ENCODE measurements around the gene DCTN3. TPM values are rescaled to one million over a fixed set of nuclear protein-coding genes. Genes with fewer than 3 reads are reported as not detected.

DCTN3 gene
- polyA plus RNA-seq, 4 donors: 86.6 to 102 (median 94.2) TPM

GRCh38 chr9:34625186-34625486 lies 4.8 kb upstream of the DCTN3 start:
- DNase-seq (ENCODE audit: low read depth in 4 of 4, low spot score in 3 of 4): no peak

- no peak for DNase-seq (ENCODE audit: low read depth in 4 of 4, low spot score in 3 of 4)
These were observed 4.3 kb upstream of the DCTN3 start for GRCh38 chr9:34624475-34625185.

- DNase-seq (ENCODE audit: low read depth in 4 of 4, low spot score in 3 of 4): no peak
These were observed 3.3 kb upstream of the DCTN3 start for GRCh38 chr9:34623374-34624235.

GRCh38 chr9:34615132-34615531 lies 5.2 kb downstream of the DCTN3 start:
- DNase-seq (ENCODE audit: low read depth in 4 of 4, low spot score in 3 of 4): no peak

- peak in 2 of 4 donors; percentile 70 to 71 for DNase-seq (ENCODE audit: low read depth in 4 of 4, low spot score in 3 of 4)
These were observed 7.4 kb downstream of the DCTN3 start for GRCh38 chr9:34612788-34613390.

DNA sequence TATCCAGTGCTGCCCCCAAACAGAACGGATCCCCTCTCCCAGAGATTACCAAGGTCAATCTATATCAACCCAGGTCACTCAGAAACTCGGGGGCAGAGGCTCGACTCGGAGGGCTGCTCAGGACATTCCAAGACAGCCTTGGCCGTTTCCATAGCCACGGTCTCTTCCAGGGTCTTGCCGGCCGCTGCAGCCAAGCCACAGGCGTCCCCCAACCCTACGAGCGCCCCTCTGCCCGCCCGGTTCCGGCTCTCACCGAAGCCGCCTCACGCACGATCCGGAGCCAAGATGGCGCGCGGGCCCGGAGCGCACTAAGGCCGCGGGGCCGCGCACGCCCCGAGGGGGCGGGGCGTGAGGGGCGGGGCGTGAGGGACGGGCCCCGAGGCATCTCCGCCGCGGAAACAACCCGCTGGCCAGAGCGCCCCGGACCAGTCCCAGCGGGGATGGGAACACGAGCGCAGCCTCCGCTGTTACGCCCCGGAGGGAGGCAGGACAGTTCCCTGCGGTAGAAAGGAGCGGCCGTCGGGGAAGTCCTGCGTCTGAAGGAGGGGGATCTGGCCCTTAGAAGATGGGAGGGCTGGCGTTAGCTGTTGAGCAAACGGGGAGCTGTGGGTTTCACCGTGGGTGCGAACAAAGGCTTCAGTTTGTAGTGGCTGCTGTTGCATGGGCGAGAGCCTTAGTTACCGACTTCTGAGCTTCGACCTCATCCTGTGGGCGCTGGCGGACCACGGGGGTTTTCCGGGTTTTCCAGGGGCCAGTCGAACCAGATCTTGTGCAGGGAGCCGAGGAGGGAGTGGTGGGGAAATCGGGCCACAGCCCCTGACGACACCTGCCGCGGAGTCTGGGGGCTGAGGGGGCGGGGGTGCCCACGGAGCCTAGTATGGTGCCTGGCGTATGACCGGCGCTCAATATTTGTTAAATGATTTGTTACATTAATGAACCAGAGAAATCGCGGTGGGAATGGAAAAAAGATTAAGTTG lies 8.2 kb downstream of the DCTN3 start, which contains the start of gene RPP25L:
RPP25L (minus strand) TSS at position 287 of the 977 bp plus-strand sequence. CDS start 801 bp downstream, outside the sequence.
- peak in 3 of 4 donors; percentile 69 to 81 (median 78) for DNase-seq (ENCODE audit: low read depth in 4 of 4, low spot score in 3 of 4)

- DNase-seq (ENCODE audit: low read depth in 4 of 4, low spot score in 3 of 4): no peak
These were observed 9.0 kb downstream of the DCTN3 start for GRCh38 chr9:34611251-34611810.

GRCh38 chr9:34610434-34611206 lies 9.7 kb downstream of the DCTN3 start:
- no peak for DNase-seq (ENCODE audit: low read depth in 4 of 4, low spot score in 3 of 4)

DNA sequence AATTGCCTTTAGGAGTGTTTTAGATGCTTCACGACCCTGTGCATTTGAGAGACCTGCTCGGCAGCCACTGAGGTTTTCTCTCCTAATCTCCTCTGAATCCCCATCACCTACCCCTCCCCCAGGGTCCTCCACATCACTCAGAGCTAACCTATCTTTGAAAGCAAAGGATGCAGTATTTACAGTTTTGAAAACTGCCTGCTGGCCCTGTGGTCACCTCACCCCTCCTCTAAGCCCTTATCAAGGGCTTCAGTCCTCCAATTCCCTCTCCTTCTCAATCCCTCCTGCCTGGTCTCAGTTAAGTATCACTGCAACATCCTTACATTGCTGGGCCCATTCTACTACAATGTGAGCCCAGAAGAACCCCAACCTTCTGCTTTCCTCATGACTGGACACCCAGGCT lies 13.0 kb downstream of the DCTN3 start:
- DNase-seq (ENCODE audit: low read depth in 4 of 4, low spot score in 3 of 4): no peak

DNA sequence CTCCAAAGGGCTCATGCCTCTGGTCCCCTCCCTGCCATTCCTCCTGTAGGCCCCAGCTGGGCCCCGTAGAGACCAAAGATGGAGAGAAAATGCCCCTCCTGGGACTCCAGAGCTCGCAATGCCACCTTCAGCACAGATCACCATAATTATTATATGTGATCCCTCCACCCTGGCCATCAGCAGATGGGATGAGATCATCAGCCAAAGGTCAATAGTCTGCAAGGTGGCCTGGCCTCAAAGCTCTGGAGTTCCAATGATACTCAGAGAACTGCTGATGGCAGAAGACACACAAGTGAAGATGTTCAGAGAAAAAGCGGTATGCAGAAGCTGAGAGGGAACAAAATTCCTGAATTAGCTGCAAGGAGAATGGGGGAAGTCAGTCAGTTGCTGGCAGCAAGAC lies 13.4 kb downstream of the DCTN3 start:
- no peak for DNase-seq (ENCODE audit: low read depth in 4 of 4, low spot score in 3 of 4)

DNA sequence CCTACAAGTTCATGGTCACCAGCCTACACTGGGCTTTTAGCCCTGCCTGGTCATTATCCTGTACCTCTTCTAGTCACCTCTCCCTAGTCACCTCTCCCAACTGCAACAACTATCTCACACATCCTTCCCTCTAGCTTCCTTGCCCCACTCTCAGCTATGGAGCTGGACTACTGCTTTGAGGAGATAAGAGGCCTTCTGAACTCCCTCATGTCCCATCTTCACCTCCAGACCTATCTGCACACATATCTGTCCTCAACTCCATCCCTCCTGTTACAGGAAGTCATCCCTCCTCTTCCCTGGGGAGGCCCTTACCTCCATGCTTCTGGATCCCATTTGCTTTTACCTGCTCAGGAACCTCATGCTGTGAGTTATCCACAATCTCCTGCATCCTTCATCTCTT lies 14.1 kb downstream of the DCTN3 start:
- no peak for DNase-seq (ENCODE audit: low read depth in 4 of 4, low spot score in 3 of 4)

GRCh38 chr9:34603610-34604231 lies 16.6 kb downstream of the DCTN3 start:
- peak in 2 of 4 donors; percentile 74 to 77 for DNase-seq (ENCODE audit: low read depth in 4 of 4, low spot score in 3 of 4)

- DNase-seq (ENCODE audit: low read depth in 4 of 4, low spot score in 3 of 4): no peak
These were observed 18.2 kb downstream of the DCTN3 start for GRCh38 chr9:34601937-34602573.

DNA sequence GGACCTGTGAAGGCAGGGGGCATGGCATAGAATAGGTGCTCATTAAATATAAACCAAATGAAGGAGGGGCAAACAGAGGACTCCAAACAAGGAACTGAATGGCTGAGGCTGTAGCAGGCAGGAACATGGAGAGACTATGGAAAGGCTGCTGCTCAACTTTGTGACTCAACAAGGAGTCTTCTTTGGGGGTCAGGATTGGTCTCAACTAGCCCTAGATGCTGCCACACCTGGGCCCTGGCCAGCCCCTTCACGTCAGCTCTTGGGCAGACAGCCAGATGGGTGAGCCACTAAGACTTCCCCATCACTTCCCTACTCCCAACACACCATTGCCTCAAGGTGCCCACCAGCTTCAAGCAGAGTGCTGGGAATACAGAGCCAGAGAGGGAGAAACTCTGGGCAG lies 19.4 kb downstream of the DCTN3 start:
- DNase-seq (ENCODE audit: low read depth in 4 of 4, low spot score in 3 of 4): no peak

- no peak for DNase-seq (ENCODE audit: low read depth in 4 of 4, low spot score in 3 of 4)
These were observed 20.7 kb downstream of the DCTN3 start for GRCh38 chr9:34599546-34599945.

GRCh38 chr9:34594177-34594576 lies 26.1 kb downstream of the DCTN3 start:
- DNase-seq (ENCODE audit: low read depth in 4 of 4, low spot score in 3 of 4): no peak

DNA sequence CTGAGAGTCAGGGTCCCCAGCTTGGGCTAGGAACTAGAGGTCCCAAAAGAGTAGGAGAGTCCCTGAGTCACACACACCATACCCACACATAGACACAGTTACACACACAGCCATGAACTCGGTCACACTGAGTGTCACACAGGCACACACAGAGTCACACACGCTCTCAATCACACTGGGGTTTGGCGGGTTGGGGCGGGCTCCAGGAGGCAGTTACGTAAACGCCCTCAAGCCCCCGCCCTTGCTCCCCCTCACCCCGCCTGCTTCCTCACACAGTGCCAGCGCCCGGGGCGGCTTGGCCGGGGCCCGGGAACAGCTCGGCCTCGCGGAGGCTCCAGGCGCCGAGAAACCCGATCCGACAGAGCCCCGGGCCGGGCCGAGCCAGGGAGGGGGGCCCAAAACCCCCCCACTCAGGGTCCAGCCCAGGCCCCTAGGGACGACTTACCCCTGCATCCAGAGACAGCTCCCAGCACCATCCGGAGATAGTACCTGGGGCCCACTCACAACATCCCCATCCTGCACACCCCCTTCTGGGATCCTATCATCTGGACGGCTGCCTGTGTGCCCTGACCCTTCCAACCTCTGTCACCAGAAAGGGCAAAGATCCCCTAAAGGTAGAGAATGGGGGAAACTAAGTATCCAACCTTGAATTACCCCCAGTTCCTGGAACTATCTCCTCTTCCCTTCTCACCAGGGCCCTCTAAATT lies 27.2 kb downstream of the DCTN3 start:
- DNase-seq (ENCODE audit: low read depth in 4 of 4, low spot score in 3 of 4): no peak

Measured in left renal pelvis (tissue), 4 donors.